Anterior cingulate cortex (tissue), 58 donors: ENCODE measurements around the gene CEP72.

Experiments
- DNase-seq, 58 donors: peaks; one replicate each; lab custom pipeline; 2025; lab: John Stamatoyannopoulos, UW

The CEP72 gene

DNA sequence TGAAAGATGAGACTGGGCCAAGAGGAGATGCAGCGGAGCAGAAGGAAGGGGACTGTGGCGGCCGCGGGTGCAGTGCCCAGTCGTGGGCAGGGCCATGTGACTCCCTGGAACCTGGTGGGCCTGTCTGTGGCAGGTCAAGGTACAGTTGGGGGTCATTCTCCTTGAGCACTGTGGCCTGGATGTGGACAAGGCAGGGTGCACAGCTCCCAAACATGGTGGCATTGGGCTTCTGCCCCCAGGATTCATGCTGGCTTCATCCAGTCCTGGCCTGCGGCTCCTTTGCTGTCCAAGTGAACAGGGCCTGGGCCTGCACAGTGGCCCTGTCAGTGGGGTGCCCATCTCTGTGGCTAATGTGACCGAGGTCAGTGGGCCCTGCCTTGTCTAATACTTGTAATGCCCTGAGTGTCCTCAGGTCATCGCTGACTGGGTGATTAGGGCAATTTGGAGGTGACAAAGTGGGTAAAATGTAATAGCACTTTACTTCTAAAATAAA, 39.9 kb downstream of the CEP72 start:
- no peak for DNase-seq

DNA sequence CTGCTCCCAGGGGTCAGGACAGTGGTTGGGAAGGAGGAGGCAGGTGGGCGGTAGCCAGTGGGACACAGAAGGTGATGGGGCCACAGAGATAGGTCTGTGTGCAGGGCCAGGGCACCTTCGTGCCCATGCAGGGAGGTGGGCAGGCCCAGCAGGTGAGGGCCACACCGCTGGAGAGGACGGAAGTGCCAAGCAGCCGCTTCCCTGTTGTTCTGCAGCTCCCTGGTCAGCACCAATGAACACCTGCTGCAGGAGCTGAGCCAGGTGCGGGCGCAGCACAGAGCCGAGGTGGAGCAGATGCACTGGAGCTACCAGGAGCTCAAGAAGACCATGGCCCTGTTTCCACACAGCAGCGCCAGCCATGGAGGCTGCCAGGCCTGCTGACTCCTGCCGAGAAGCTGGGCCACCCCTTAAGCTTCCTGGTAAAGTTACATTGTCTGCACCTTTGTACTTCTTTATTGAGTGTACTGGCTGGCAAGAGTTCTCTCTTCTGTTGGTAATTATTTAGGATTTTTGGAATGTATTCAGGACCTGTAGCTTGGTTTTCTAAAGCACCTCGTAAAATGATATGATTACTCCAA, 40.7 kb downstream of the CEP72 start:
- DNase-seq, result no peak

DNA sequence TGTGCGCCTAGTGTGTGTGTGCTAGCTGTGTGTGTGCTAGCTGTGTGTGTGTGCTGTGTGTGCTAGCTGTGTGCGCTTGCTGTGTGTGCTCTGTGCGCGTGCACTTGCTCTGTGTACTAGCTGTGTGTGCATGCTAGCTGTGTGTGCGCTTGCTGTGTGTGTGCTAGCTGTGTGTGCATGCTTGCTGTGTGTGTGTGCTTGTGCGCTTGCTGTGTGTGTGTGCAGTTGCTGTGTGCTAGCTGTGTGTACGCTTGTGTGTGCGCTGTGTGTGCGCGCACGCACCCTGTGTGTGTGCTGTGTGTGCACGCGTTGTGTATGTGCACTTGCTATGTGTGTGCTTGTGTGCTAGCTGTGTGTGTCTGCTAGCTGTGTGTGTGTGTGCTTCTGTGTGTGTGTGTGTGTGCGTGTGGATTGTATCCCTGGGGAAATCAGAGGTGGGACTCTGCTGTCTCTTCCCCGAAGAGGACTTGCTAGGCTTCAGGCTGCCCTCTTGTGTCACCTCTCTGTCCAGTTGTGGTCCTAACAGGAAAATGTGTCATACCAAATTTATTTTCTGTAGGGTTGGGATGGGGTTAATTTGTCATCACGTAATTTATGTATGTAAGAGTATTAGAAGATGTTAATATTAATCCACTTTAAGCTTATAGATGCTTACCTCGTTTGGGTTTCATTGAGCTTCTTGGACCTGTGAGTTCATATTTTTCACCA, 42.1 kb downstream of the CEP72 start:
- DNase-seq, result no peak

DNA sequence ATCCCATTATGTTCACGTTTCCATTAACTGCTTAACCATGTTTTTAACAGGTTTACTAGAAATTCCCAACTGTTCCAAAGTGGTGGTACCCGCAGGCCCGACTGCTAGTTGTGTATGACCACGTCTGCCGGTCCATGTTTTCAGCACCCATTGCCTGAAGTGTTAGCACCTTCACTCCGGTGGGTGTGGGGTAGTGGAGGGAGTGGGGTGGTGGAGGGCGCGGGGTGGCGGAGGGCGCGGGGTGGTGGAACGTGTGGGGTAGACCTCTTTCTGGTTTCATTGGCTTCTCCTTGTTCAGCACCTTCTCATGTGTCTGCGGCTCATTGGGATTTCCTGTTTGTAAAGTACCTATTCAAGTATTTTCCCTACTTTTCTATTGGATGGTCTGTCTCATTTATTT, 43.3 kb downstream of the CEP72 start:
- no peak for DNase-seq

DNA sequence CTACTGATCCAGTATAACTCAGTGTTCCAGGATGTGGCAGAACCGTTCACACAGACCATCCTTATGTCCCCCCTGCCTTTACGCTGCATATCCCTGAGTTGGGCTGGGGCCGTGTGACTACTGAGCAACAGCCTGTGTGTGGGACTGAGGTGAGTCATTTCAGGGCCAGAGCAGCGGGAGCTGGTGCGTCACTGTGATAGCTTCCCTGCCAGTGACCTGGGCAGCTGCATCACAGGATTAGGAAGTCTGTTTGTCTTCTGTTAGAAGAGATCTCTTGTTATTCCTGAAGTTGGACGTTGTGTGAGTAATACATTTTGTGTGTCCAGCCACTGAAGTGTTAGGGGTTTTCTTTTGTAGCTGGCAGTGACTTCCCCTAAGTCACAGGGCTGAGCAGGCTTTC, 45.4 kb downstream of the CEP72 start:
- DNase-seq, result no peak

DNA sequence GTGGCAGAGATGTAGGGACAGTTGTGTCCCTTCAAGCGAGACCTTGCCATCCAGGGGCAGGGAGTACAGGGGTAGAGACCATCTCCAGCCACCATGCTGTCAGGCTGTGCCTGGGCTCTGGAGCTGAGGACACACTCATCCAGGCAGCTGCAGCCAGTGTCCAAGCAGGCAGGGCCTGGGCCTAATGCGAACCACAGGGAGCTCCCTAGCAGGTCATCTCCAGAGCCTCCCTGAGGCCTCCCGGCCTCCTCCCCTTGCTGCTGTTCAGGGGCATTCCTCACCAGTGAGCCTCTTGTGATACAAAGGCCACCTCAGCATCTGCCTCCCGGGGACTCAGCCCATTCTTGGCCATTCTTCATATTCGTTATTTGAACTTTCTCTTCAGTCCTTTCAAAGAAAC, 46.0 kb downstream of the CEP72 start:
- DNase-seq, result no peak

DNA sequence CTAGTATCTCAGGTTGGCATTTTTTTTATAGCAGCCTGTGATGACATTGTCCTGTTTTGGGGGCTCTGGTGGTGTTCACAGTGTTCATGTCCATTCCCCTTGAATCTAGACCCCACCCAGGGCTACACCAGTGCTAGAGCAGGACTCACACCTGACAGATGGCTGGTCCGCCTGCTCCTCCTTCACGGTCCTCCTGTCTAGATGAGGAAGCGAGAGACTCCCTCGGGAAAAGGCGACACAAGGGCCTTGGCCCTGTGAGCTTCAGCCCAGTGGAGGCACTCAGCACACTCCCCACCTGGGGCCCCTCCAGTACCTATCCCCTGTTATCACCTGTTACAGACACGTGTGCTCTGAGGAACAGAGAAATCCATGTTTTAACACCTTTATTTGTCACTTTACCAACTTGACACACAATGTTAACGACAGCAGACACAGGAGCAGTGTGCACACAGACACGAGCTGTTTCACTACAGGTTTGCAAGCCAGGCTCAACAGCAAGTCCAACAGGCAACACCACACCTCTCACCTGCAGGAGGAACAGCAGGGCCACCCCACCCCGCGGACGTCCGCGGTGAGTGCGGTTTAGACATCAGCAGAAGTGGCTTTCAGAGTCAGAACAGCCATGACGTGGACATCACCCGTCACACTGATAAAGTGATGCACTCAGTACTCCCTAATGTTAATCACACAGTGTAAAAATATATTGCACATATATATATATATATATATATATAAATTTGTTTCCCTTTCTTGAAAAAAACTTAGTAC, 47.5 kb downstream of the CEP72 start:
- DNase-seq, result no peak

DNA sequence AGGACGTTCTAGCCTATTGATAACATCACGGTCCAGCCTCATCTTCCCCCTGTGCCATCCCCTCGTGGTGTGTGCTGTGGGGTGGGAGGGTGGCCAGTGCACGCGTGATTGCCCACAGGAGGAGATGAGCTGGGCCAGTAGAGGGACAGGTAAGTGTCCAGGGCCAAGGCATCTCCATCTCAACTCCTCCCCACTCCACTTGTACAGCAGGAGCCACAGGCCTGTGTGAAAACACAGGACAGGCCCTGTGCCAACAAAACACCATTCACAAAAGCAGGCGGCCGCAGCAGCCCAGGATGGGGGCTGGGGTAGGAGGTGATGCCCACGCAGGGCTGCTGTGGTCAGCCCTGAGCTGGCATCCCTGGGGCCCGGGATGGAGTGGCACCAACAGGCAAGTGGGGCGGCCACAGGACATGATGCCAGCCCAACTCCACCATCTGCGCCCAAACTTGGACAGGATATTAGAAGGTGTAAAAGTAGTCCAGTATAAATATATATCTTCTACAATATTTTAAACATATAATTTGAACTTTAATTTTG, 48.4 kb downstream of the CEP72 start:
- DNase-seq, result no peak

DNA sequence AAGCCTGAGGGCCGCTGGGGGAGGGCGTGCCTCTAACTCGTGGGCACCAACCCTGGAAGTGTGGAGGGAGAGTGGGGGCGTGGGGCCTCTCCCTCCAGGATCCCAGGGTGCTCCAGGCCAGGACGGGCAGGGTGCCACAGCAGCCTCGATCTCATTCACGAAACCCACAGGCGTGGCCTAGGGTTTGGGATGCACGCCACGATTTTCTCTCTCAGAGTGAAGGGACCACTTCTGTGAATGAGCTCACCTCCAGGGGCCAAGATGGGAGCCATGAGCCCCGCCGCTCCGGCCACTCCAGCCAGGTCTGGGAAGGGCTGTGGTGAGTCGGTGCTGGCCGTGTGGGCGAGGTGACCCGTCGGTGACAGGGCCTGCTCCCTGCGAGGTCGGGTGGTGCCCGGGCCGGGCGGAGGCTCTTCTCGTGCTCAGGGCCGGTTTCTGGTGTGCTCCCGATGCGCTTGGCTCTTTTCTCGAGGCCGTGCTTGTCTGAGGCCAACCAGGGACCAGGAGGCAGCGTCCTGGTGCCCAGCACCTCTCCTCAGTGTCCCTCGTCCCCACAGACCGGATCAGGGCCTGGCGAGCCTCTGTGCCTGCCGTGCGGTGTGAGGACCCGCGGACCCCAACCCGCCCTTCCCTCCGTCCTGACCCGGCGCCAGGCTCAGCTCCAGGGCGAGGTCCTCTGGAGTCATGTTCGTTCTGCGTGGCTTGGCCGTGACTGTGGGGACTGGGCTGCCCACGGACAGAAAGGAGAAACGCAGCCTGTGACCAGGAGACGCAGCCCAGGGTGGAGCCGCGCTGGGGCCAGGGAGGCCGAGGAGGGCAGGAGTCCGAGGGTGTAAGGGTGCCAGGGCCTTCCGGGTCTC, 50.0 kb downstream of the CEP72 start:
- DNase-seq, result no peak

DNA sequence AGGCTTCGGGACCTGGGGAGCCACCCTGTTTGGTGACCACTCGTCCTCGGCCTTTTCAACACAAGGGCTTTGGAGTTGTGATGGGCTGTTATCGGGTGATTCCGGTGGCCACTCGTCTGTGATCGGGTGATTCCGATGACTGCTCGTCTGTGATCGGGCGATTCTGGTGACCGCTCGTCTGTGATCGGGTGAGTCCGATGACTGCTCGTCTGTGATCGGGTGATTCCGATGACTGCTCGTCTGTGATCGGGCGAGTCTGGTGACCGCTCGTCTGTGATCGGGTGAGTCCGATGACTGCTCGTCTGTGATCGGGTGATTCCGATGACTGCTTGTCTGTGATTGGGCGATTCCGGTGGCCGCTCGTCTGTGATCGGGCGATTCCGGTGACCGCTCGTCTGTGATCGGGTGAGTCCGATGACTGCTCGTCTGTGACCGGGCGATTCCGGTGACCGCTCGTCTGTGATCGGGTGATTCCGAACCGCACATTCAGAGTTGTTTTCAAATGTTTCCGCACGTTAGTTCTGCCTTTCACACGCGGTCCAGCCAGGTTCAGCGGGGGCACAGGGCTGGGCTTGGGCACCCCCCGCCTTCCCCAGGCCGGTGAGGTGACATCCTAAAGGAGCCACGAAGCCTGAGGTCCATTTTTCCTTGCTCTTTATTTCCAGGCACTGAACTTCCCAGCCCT, 50.8 kb downstream of the CEP72 start:
- DNase-seq, result no peak

DNA sequence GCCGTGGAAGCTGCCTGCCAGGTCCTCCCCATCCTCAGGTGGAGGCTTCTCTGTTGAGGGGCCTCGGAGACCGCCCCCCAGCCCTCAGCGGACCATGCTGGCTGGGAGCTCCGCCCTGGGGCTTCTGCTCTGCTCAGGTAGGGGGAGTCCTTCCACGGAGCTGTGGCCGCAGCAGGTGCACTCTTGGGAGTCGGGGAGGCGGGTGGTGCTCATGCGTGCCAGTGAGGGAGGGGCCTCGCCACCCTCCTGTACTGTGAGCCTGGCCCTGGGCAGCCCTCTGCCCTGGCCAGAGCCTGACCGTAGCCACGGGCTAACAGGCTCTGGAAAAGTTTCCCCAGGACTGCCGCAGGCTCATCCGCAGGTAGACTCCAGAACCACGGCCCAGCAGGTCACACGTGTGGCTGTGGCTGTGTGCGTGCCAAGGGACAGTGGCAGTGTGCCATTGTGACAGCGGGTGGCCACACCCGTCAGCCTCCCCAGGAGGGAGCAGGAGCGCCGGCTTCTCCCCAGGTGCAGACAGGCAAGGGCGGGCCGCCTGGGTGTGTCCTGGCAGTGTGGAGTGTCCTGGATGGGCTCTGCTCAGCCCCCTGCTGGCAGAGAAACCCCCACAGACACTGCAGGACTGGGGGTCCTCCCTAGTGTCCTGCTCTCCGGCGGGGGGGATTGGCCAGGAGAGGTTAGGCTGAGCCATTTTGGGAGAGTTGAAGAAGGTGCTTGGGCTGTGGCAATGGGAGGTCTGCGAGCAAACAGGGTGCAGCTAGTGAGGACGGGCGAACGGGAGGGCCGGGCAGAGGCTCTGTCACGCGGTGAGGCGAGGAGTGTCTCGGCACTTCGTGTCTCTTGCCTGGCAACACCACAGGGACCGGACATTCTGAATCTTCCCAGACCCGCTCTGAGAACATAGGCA, 51.5 kb downstream of the CEP72 start:
- no peak for DNase-seq

DNA sequence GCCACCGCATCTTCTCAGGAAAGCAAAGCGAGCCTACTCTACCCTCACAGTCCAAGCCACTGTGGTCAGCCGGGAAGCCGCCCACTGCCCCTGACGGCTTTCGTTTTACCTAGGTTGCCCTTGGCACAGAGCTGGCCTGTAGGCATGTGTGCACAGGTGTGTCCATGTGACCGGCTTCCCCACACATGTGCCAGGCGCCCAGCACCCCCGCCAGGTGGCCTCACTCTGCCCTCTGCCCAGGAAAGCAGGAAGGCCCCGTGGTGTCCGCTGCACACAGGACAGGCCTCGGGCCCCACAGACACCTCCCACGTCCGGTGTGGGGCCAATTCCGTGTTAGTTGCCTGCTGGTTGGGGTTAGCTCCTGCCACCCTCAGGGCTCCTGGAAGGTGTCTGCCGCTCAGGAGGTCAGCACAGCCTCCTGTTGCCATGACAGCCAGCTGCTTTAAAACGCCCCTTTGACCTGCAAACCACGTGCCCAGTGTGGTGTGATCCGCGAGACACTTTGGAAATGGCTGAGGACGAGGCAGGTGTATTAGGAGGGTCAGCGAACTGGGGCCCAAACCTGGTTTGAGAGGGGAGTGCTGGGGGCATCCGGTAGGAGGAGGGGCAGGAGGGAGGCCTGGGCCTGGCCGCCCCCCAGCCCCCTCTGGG, 52.3 kb downstream of the CEP72 start:
- no peak for DNase-seq

DNA sequence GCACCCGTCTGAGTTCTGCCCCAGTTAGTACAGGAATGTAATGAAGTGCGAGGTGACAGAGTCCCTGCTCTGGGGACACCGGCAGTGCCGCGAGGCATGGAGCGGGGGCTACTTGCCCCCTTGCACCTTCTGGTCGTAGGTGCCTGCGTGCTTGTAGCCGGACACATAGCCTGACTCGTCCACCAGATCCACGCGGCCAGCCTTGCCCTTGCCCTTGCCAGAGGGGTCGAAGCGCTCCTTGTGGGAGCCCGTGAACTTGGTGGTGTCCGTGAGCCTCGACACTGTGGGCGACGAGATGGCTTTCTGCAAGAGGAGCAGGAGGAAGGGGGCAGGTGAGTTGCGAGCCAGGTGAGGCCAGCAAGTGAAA, 52.8 kb downstream of the CEP72 start:
- DNase-seq, result no peak

DNA sequence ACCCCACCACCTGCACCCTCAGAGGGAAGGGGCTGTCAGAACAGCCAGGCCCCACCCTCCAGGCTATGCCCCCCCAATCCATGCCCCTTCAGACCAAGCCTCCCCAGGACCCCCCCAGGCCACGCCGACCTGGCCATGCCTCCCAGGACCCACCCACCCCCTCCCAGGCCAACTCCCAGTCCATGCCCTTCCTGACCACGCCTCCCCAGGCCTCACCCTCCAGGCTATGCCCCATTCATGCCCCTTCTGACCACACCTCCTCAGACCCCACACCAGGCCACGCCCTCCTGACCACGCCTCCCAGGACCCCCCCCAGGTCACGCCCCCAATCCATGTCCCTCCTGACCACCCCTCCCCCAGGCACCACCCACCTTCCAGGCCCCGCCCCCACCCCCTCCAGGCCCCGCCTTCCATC, 53.4 kb downstream of the CEP72 start:
- DNase-seq, result no peak

DNA sequence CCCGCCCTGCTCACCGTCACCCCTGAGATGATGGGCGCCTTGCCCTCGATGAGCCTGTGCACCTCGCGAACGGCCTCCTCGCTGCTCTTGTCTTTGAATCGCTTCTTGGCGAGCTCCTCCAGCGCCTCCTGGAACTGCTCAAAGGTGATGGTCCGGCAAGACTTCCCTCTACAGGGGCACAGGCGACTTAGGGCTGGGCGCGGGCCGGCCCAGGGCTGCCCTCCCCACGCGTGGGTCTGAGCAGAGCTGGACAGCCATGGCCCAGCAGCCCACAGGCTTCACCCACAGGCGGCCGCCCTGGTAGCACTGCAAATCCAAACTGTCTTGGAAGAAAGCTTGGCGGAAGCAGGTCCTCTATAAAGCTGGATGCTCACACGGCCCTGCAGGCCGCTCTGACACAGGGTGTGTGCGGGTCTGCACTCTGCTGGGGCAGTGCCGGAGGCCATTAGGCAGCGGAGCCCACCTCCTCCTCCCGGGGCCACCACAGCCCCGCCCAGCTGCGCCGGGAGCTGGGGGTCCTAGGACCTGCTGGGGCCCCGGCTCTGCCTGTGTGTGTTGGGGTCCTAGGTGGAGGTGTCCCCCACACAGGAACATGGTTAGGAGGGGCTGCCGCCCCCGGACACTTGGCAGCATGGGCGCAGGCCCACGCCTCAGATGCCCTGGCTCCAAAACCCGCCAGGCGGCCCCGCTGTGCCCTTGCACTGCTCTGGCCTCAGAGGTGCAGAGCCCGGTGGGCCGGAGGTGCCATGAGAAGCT, 54.0 kb downstream of the CEP72 start:
- DNase-seq, result no peak

DNA sequence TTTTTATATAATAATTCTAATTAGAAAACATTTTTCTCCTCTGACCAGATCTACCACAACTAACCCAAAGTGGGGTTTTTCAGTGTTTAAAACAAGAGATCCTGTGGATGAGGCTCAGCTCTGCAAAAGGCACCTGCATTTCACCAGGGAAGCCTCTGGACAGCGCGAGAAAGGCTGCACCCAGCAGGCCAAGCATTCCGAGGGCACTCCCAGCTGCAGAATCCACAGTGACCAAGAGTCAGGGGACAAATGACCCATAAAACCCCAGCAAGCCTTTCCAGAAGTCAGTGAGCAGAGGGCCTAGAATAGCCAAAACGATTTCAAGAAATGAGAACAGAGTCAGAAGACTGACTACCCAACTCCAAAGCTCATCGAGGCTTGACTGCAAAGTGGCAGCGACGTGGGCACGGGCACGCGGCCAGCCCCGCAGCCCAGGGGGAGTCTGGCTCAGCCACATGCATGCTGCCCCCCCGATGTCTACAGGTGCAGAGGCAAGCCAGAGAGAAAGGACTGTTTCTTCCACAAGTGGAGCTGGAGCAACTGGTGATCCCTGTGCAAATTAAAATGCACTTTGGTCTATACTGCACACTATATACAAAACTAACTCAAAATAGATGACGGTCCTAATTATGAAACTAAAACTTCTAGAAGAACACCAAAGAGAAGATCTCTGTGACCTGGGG, 54.8 kb downstream of the CEP72 start:
- no peak for DNase-seq
